Cerebellar nuclear complex (tissue), 1 donor: ENCODE results near the gene TMEM135.

ENCODE experiments used
- DNase-seq, 2 experiments: peaks; one replicate each; lab custom pipeline; 2025; lab: John Stamatoyannopoulos, UW

Gene TMEM135

GRCh38 chr11:87352759-87353707 is 315.3 kb downstream of the TMEM135 start:
- DNase-seq = peak in 1 of 2 experiments; percentile 23

DNA sequence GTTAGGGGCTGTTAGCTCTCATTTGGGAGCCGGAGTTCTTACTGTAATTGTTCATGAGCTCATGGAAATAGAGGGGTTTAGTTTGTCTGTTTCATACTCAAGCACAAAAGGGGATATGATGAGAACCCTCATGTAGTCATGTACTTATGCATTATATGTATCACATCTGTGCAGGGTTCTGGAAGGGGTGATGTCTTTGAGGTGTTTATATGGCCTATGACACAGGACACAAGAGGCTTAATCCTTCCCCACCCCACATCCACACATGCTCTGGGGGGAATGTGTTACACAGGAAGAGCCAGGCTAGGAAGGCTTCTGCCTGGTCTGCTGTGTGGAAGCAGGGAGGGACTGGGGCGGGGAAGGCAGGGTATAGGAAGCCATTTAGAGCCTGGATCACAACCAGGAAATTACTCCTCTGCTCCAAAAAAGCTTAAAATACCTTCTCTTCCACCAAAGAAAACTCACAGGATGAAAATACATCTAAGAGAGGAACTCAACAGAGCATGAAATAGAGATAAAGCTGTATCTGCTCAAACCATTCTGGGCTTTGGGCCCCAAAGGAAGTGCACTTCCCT is 316.1 kb downstream of the TMEM135 start:
- no peak for DNase-seq

- DNase-seq = no peak
These were observed 317.9 kb downstream of the TMEM135 start for GRCh38 chr11:87355596-87355995.

- no peak for DNase-seq
These were observed 318.7 kb downstream of the TMEM135 start for GRCh38 chr11:87356428-87356827.

GRCh38 chr11:87358461-87358860 is 320.7 kb downstream of the TMEM135 start:
- no peak for DNase-seq

- no peak for DNase-seq
These were observed 321.7 kb downstream of the TMEM135 start for GRCh38 chr11:87359401-87359800.

DNA sequence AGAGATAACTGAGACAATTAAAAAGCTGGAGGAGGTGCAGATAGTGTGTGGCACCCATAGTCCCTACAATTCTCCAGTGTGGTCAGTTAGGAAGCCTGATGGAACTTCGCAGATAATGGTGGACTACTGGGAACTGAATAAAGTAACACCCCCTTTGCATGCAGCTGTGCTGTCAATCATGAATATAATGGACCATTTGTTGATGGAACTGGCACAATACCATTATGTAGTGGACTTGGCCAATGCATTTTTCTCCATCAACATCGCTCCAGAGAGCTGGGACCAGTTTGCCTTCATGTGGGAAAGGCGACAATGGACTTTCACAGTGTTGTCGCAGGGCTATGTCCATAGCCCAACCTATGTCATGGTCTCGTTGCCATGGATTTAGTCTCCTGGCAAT is 324.2 kb downstream of the TMEM135 start:
- no peak for DNase-seq

DNA sequence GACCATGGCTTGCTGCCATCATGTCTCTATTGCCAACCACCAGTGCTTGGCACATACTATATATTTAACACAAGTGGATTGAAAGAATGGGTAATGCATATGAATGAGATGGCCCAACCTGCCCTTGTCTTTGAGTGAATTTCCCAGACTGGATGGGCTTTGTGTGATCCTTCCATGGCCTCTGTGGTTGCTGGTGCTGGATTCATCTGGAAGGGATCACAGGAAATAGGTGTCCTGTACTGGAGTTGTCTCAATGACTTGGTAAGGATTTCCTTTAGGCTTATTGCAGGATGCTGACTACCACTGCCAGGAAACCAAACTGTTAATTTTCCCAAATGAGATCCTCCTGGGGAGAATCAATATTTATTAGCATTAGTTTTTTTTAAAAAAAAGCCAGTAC is 328.6 kb downstream of the TMEM135 start:
- no peak for DNase-seq

DNA sequence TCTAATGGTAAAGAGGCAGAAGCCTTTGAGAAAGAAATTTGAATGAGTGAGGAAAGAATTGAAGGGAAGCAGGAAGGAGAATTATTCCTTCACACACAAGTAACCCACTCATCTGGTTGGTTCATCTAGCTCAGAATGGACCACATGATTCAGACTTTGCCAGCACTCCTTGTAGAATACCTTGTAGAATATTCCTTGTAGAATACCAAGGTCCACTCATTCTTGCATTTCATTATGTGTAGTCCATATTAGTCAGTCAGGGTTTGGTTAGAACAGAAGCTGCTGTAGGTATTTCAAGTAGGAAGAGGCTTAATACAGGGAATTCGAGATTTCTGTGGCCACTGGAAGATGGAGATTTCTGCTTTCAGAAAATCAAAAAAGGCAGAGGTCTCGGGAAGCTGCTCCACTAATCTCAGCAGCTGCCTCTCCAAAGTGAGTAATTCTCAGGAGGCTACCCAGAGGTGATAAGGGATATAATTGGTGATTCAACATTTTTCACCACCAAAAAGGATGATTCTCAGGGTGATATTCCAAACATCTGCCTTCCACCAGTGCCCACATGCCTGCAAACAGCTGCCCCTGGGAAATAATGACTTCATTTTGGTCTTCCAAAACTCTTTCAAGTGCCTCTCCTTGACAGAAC is 329.1 kb downstream of the TMEM135 start:
- DNase-seq = no peak

DNA sequence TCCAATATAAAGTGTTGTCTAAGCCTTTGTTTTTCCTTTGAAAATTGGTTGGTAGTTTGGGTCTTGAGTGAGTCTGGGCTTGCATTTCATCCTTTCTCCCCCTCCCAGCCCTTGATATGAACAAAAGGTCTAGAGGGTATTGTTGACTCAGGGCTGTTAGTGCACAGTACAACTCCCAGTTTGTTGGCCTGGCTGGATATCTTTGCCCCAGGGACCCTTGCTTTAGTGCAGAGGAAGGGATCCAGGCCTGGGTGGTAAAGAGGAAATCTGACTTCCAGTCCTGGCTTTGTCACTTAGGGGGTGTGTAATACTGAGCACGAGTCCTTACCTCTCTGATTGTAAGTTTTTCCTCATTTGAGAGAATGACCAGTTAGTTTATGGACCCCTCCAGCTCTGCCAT is 330.4 kb downstream of the TMEM135 start:
- DNase-seq = no peak

DNA sequence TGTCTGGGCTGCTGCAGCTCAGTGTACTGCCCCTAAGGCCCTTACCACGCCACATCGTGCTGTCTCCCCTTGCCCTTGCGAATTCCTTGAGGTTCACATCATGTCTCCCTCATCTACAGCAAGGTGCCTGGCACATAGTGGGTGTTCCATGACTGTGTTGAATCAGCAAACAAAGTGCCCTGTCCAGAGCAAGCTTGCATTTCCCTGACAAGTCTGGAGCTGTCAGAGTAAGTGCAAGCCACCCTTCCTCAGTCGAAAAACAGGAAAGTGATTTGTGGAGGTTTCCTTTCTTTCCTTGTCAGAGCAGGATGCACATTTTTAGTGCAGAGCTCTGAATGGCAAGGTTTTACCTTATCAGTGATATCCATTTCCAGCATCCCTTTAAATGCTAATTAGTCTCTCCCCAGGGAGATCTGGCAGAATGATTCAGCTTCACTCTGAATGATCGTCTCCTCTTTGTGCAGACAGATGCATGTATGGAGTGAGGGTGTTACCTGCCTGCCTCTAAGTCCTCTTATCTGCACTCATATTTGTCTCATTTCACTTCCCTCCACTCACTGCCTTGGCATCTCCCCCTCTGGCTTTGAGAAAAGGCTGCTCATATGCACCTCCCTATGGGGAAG is 331.2 kb downstream of the TMEM135 start:
- no peak for DNase-seq

- no peak for DNase-seq
These were observed 332.2 kb downstream of the TMEM135 start for GRCh38 chr11:87369888-87370287.

- no peak for DNase-seq
These were observed 334.3 kb downstream of the TMEM135 start for GRCh38 chr11:87372065-87372464.
